HUES48 (cell line): ENCODE measurements around the gene TMPRSS6.

Experiments
- H3K27ac ChIP-seq: one replicate; pipeline ENCODE4 v1.7.0; 2013; ENCODE audit warnings: low read depth, low read length, inconsistent platforms
- H3K27me3 ChIP-seq: 2 replicates; pipeline ENCODE4 v1.6.1; 2013; ENCODE audit warnings: mild to moderate bottlenecking, low read length; ENCODE audit not compliant: control insufficient read depth, insufficient read depth
- H3K36me3 ChIP-seq: 2 replicates; pipeline ENCODE4 v1.6.1; 2013; ENCODE audit warnings: low read length; ENCODE audit not compliant: control insufficient read depth, insufficient read depth
- H3K4me1 ChIP-seq: 2 replicates; pipeline ENCODE4 v1.6.1; 2013; ENCODE audit warnings: mild to moderate bottlenecking, low read length; ENCODE audit not compliant: control insufficient read depth, insufficient read depth
- H3K4me3 ChIP-seq: 2 replicates; pipeline ENCODE4 v1.5.1; 2013; ENCODE audit warnings: mild to moderate bottlenecking, low read depth, low read length
- H3K9ac ChIP-seq: 2 replicates; pipeline ENCODE4 v1.6.1; 2013; ENCODE audit warnings: mild to moderate bottlenecking, low read depth, low read length, moderate library complexity
- H3K9me3 ChIP-seq: 2 replicates; pipeline ENCODE4 v1.6.1; 2013; ENCODE audit warnings: low read length; ENCODE audit not compliant: control insufficient read depth, insufficient read depth

TMPRSS6 gene

DNA sequence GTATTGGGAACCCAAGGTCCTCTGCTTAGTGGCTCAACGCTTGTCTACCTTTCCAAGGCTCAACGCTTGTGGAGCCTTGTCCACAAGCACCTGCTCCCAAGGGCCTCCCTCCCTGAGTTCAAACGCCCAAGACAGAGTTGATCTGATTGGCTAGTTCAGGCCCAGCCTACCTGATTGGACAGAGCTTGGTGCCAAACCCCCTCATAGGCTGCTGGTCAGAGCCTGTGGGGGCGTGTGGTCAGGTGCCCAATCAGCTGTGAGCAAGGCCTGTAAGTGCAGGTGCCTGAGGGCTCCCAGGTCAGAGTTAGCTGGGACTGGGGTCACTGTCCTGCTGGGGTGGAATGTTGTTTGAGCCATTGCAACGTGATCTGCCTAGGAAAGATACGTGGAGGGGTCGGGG is 16.9 kb upstream of the TMPRSS6 start:
- no peaks in the 10 kb centered on the region for H3K27me3 ChIP-seq

DNA sequence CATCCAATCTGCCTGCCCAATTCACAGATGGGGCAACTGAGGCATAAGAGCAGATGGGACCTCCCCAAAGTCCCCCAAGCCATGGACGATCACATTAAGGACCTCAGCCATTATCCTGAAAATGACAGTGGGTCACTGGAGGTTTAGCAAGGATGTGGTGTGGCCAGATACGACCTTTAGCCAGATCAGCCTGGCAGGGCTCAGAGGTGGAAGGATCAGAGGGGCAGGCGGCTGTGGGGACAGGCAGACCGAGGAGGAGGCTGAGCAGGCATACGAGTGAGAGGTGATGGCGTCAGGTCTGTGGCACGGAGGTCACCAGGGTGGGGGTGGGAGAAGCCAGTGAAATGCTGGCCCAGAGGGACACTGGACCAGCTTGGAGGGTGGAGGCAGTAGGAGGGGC is 14.1 kb upstream of the TMPRSS6 start:
- H3K4me3 ChIP-seq: no peak overlapping the region
- 0 out of 2 replicates have a peak, but pooled peaks cover 2% of the 10 kb centered on the region for H3K4me1 ChIP-seq
- no peaks in the 10 kb centered on the region for H3K36me3 ChIP-seq
- H3K27ac ChIP-seq: no peak overlapping the region
- H3K9me3 ChIP-seq: no peaks in the 10 kb centered on the region
- no peak overlapping the region for H3K9ac ChIP-seq
- no peaks in the 10 kb centered on the region for H3K27me3 ChIP-seq

More for the DNA sequence above, 16.9 kb upstream of the TMPRSS6 start:
- Histone ChIP-seq H3K4me3 (no peak overlapping the region), H3K9ac (no peak overlapping the region), H3K27ac (no peak overlapping the region), H3K4me1 (no peaks in the 10 kb centered on the region), H3K9me3 (no peaks in the 10 kb centered on the region), H3K36me3 (no peaks in the 10 kb centered on the region)

DNA sequence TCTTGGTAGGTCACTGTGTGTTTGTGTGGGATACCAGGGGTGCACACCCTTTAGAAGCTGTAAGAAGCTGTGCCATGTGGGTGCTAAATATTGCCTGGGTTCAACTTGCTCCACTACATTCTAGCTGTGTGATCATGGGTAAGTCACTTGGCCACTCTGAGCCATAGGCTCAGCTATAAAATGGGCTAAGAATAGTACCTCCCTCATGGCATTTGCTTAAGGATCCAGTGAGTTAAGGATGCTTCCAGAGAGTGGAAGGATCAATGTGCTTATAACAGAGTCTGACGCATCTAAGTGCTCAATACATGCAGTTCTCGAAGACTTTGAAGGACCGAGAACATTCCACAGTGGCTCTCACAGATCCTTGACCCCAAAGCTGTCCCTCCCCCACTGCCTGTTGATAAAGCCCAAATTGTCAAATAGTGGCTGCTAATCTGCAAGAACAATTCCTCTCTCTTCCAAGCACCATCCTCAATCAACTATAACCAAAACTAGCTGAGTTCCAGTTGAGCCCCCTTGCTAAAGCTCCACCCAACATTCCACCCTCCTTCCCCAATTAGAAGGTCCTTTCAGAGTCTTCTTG is 13.2 kb upstream of the TMPRSS6 start:
- H3K27me3 ChIP-seq: no peaks in the 10 kb centered on the region
- H3K27ac ChIP-seq: no peak overlapping the region
- H3K36me3 ChIP-seq: no peaks in the 10 kb centered on the region
- no peak overlapping the region for H3K9ac ChIP-seq
- H3K9me3 ChIP-seq: no peaks in the 10 kb centered on the region
- no peak overlapping the region for H3K4me3 ChIP-seq
- 0 out of 2 replicates have a peak, but pooled peaks cover 3% of the 10 kb centered on the region for H3K4me1 ChIP-seq

DNA sequence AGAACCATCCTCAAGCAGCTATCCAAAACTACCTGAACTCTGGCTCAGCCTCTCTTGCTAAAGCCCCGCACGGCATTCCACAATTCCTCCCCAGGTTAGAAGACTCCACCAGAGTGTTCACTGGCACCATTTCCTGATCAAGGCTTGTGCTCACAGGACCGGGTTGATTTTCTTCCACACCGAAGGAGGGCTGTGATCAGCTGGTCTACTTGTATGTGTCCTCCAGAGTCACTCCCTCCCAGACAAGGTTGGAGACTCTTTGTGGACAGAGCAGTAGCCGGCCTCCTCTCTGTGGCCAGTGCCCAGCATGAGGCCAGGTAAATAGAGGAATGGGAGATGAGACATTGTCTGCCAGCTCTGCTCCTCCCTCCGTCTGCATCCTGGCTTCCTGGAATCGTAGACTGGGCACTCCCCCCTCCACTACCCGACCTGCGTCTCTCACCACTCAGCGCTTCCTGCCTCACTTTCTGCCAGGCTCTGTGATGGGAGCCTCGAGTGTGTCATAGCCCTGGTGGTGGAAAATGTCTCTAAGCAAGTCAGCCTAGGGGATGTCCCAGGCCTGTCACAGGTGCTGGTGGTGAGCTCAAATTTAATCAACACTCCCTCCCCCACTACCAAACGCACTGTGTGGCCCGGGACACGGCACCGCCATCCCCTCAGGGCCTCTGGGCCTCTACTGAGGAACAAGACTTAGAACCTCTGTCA is 12.5 kb upstream of the TMPRSS6 start:
- no peaks in the 10 kb centered on the region for H3K36me3 ChIP-seq
- H3K27me3 ChIP-seq: no peaks in the 10 kb centered on the region
- H3K4me1 ChIP-seq: 0 out of 2 replicates have a peak, but pooled peaks cover 3% of the 10 kb centered on the region
- H3K4me3 ChIP-seq: no peak overlapping the region
- H3K27ac ChIP-seq: no peak overlapping the region
- no peaks in the 10 kb centered on the region for H3K9me3 ChIP-seq
- H3K9ac ChIP-seq: no peak overlapping the region

DNA sequence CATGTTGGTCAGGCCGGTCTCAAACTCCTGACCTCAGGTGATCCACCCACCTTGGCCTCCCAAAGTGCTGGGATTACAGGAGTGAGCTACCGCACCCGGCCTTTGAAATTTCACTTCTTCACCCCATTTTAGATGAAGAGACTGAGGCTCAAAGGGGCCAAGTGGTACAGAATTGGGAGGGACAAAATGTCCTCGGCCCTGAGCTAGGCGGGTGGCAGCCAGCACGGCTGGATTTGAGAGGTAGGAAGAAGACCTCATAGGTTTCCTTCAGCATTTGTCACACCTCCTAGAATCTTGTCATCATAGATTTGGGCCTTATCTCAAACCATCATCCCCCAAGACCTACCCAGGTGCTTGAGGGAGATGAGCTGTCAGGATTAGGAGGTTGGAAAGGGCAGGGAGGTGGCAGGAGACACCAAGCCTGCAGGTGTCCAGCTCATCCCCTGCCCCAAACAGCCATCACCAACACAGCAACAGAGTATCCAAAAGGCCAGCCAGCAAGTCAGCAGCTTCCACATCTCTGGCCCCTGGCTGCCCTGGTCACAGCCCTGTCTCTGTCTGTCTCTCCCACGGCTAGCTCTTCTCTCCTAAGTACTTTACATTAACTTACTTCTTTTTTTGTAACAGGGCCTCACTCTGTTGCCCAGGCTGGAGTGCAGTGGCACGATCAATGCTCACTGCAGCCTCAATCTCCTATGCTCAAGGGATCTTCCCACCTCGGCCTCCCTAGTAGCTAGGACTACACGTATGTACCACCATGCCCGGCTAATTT is 11.2 kb upstream of the TMPRSS6 start:
- H3K4me1 ChIP-seq: 0 out of 2 replicates have a peak, but pooled peaks cover 3% of the 10 kb centered on the region
- H3K9me3 ChIP-seq: no peaks in the 10 kb centered on the region
- H3K9ac ChIP-seq: no peak overlapping the region
- H3K27me3 ChIP-seq: no peaks in the 10 kb centered on the region
- H3K36me3 ChIP-seq: no peaks in the 10 kb centered on the region
- no peak overlapping the region for H3K27ac ChIP-seq
- no peak overlapping the region for H3K4me3 ChIP-seq

DNA sequence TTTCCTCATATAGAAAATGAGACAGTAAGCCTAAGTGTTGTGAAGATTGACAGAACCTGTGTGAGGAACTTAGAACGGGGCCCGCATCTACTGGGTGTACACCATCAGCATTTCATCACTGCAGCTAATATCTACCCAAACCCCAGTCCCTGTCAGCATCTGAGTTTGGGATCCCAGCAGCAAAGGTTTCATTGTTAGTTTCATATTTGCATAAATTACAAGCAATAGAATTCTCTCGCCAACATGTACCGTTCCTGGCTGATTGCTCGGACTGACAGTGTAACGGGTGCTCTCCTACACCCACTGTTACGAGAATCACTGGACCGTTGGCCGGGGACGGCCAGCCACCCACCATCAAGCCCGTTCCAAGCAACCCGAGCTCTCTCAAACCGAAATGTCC is 10.4 kb upstream of the TMPRSS6 start:
- no peak overlapping the region for H3K4me3 ChIP-seq
- H3K36me3 ChIP-seq: no peaks in the 10 kb centered on the region
- no peaks in the 10 kb centered on the region for H3K9me3 ChIP-seq
- no peak overlapping the region for H3K9ac ChIP-seq
- no peaks in the 10 kb centered on the region for H3K27me3 ChIP-seq
- no peak overlapping the region for H3K27ac ChIP-seq
- 0 out of 2 replicates have a peak, but pooled peaks cover 3% of the 10 kb centered on the region for H3K4me1 ChIP-seq

DNA sequence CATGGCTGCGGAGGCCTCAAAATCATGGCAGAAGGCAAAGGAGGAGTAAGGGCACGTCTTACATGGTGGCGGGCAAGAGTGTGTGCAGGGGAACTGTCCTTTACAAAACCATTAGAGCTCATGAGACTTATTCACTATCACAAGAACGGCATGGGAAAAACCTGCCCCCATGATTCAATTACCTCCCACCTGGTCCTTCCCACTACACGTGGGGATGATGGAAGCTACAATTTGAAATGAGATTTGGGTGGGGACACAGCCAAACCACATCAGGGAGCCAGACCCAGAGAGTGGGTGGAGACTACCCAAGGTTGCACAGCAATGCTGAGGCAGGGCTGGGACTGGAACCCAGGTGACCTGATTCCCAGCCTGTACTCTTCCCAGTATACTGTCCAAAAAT is 8.6 kb upstream of the TMPRSS6 start:
- Histone ChIP-seq H3K4me1 (0 out of 2 replicates have a peak, but pooled peaks cover 3% of the 10 kb centered on the region), H3K36me3 (no peaks in the 10 kb centered on the region), H3K27ac (no peak overlapping the region), H3K4me3 (no peak overlapping the region), H3K9ac (no peak overlapping the region), H3K27me3 (no peaks in the 10 kb centered on the region), H3K9me3 (no peaks in the 10 kb centered on the region)

DNA sequence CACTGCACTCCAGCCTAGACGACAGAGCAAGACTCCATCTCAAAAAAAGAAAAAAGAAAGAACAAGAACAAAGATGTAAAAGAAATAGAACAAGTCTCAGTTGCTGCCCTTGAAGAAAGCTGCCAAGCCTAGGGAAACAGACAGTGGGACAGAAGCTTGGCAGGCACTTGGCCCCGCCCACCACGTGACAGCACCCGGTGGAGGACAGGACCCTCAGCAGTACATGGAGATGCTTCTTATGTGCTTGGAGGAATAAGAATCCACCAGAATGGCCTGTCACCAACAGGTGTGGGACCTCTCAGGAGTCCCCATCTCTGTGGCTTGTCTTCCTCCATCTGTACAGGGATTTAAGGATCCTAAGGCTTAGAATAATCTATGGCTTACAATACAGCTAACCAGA is 7.6 kb upstream of the TMPRSS6 start:
- Histone ChIP-seq H3K4me1 (0 out of 2 replicates have a peak, but pooled peaks cover 3% of the 10 kb centered on the region), H3K36me3 (no peaks in the 10 kb centered on the region), H3K4me3 (no peak overlapping the region), H3K27ac (no peak overlapping the region), H3K9me3 (no peaks in the 10 kb centered on the region), H3K27me3 (no peaks in the 10 kb centered on the region), H3K9ac (no peak overlapping the region)

DNA sequence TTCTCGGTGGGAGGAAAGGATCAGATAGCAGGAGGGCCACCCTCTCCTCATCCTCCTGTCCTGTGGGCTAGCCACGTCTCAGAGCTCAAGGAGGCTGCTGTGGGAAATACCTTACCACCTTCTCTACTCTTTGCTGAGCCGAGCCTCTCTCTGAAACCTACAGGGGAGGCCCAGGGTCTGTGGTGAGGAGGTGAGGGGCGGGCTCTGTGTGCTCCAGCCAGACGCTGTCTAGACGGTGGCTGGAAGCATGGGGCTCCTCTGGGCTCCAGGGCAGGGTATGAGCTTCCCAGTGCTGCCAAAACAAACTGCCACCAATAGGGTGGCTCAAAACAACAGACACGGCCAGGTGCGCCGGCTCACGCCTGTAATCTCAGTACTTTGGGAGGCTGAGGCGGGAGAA is 5.5 kb upstream of the TMPRSS6 start:
- H3K9ac ChIP-seq: no peak overlapping the region
- H3K36me3 ChIP-seq: no peaks in the 10 kb centered on the region
- no peaks in the 10 kb centered on the region for H3K27me3 ChIP-seq
- H3K27ac ChIP-seq: no peak overlapping the region
- H3K4me1 ChIP-seq: 0 out of 2 replicates have a peak, but pooled peaks cover 3% of the 10 kb centered on the region
- no peak overlapping the region for H3K4me3 ChIP-seq
- no peaks in the 10 kb centered on the region for H3K9me3 ChIP-seq

DNA sequence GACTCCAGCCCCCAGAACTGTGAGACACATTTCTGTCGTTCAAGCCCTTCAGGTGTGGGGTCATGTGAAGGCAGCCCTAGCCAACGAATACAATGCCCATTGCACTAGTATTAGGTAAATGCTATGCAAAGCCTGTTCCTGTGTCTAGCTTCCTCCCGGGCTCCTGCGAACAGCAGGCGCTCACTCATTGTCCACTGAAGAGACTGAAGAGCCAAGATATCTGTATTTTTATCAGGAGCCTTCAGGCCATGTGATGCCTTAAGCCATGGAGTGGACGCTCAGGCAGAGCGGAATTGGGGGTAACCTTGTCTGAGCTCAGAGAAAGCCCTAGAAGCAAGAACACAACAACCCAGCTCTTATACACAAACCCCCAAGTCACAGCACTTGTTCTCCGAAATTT is 4.2 kb upstream of the TMPRSS6 start:
- H3K4me1 ChIP-seq: 0 out of 2 replicates have a peak, but pooled peaks cover 2% of the 10 kb centered on the region
- H3K27ac ChIP-seq: no peak overlapping the region
- H3K9me3 ChIP-seq: no peaks in the 10 kb centered on the region
- H3K27me3 ChIP-seq: no peaks in the 10 kb centered on the region
- no peak overlapping the region for H3K4me3 ChIP-seq
- H3K9ac ChIP-seq: no peak overlapping the region
- H3K36me3 ChIP-seq: no peaks in the 10 kb centered on the region
